Measurements from ENCODE around the gene TEX14. TPM values are rescaled to one million over a fixed set of nuclear protein-coding genes. Genes with fewer than 3 reads are reported as not detected.
A peak's percentile ranks its signal among the peaks of the same experiment; 100 is the strongest.

Gene TEX14
- total and polyA plus RNA-seq, 8 donors: 0.47 to 2.1 (median 1.3) TPM

GRCh38 chr17:58529275-58529674, 162.6 kb downstream of the TEX14 start:
- Histone ChIP-seq H3K27me3 (peaks cover 0 to 25% of the 10 kb centered on the region in 2 donors), H3K27ac (no peak overlapping the region), H3K4me1 (peaks cover 29 to 52% of the 10 kb centered on the region in 2 donors), H3K36me3 (no peaks in the 10 kb centered on the region), H3K4me3 (no peak overlapping the region), H3K9me3 (no peaks in the 10 kb centered on the region)
- DNase-seq (no peak), ATAC-seq (no peak)
- TF ChIP-seq CTCF (IDR thresholded peaks at IDR 0.05): no peak
- intact Hi-C loops (cut with DNase I): no loop called here

GRCh38 chr17:58528443-58528842, 163.4 kb downstream of the TEX14 start:
- Histone ChIP-seq H3K9me3 (no peaks in the 10 kb centered on the region), H3K36me3 (no peaks in the 10 kb centered on the region), H3K27me3 (peaks cover 0 to 25% of the 10 kb centered on the region in 2 donors), H3K4me3 (no peak overlapping the region), H3K27ac (peak overlapping the region in 1 of 2 donors; percentile 4), H3K4me1 (peaks cover 29 to 47% of the 10 kb centered on the region in 2 donors)
- intact Hi-C loops (cut with DNase I): no loop called here
- no peak for TF ChIP-seq CTCF (IDR thresholded peaks at IDR 0.05)
- DNase-seq: no peak
- no peak for ATAC-seq

- intact Hi-C loops (cut with DNase I): no loop called here
- Histone ChIP-seq H3K27ac (peak overlapping the region in 1 of 2 donors; percentile 24), H3K36me3 (no peaks in the 10 kb centered on the region), H3K9me3 (no peaks in the 10 kb centered on the region), H3K4me3 (no peak overlapping the region), H3K27me3 (peaks cover 0 to 25% of the 10 kb centered on the region in 2 donors), H3K4me1 (peaks cover 29 to 47% of the 10 kb centered on the region in 2 donors)
- no peak for DNase-seq
- peak; percentile 10 for ATAC-seq
- TF ChIP-seq CTCF (IDR thresholded peaks at IDR 0.05): no peak
Observed at GRCh38 chr17:58527949-58528348, 163.9 kb downstream of the TEX14 start.

- Histone ChIP-seq H3K27me3 (peaks cover 0 to 21% of the 10 kb centered on the region in 2 donors), H3K9me3 (no peaks in the 10 kb centered on the region), H3K27ac (peak overlapping the region; percentile 24 to 58), H3K4me1 (peaks cover 29 to 44% of the 10 kb centered on the region in 2 donors), H3K36me3 (no peaks in the 10 kb centered on the region), H3K4me3 (peak overlapping the region in 1 of 2 donors; percentile 9)
- no peak for TF ChIP-seq CTCF (IDR thresholded peaks at IDR 0.05)
- DNase-seq: no peak
- ATAC-seq: no peak
- intact Hi-C loops (cut with DNase I): no loop called here
Observed at GRCh38 chr17:58527306-58527705, 164.5 kb downstream of the TEX14 start.

- DNase-seq: peak in 2 of 4 donors; percentile 61 to 86
- peak; percentile 54 for ATAC-seq
- no peaks in the 10 kb centered on the region for H3K36me3 ChIP-seq
- intact Hi-C loops (cut with DNase I): no loop called here
- peaks cover 29 to 33% of the 10 kb centered on the region in 2 donors for H3K4me1 ChIP-seq
- H3K9me3 ChIP-seq: no peaks in the 10 kb centered on the region
- H3K4me3 ChIP-seq: no peak overlapping the region
- TF ChIP-seq CTCF (IDR thresholded peaks at IDR 0.05): no peak
- peak overlapping the region; percentile 3 to 13 for H3K27ac ChIP-seq
- peaks cover 0 to 1% of the 10 kb centered on the region in 2 donors for H3K27me3 ChIP-seq
Observed at GRCh38 chr17:58525239-58525638, 166.6 kb downstream of the TEX14 start.
